HUES6 (cell line): ENCODE data around the gene TAF1B.
"Not testable (repeated sequence)": the region's sequence is repeated elsewhere in the genome, so short reads cannot be mapped to it uniquely, and the experiment has no call there.

ENCODE experiments used
- H3K27ac ChIP-seq: 2 replicates; pipeline ENCODE4 v1.7.0; 2013; ENCODE audit warnings: low read depth, mild to moderate bottlenecking, low read length, inconsistent platforms
- H3K27me3 ChIP-seq: 2 replicates; pipeline ENCODE4 v1.6.1; 2013; ENCODE audit warnings: low read length; ENCODE audit not compliant: control insufficient read depth, insufficient read depth
- H3K36me3 ChIP-seq: 2 replicates; pipeline ENCODE4 v1.6.1; 2013; ENCODE audit warnings: low read length; ENCODE audit not compliant: control insufficient read depth, insufficient read depth
- H3K4me1 ChIP-seq: 2 replicates; pipeline ENCODE4 v1.6.1; 2013; ENCODE audit warnings: low read length; ENCODE audit not compliant: control insufficient read depth, insufficient read depth
- H3K4me3 ChIP-seq: 2 replicates; pipeline ENCODE4 v1.5.1; 2013; ENCODE audit warnings: low read depth, low read length
- H3K9ac ChIP-seq: one replicate; pipeline ENCODE4 v1.6.1; 2013; ENCODE audit warnings: mild to moderate bottlenecking, low read length
- H3K9me3 ChIP-seq: 2 replicates; pipeline ENCODE4 v1.6.1; 2013; ENCODE audit warnings: low read depth, low read length; ENCODE audit not compliant: control insufficient read depth, insufficient read depth

Gene TAF1B

GRCh38 chr2:9918275-9918674 is 75.0 kb downstream of the TAF1B start:
- H3K27ac ChIP-seq = no peak overlapping the region
- H3K9me3 ChIP-seq = no peaks in the 10 kb centered on the region
- H3K27me3 ChIP-seq = no peaks in the 10 kb centered on the region
- H3K4me1 ChIP-seq = no peaks in the 10 kb centered on the region
- H3K9ac ChIP-seq = no peak overlapping the region
- H3K36me3 ChIP-seq = peaks cover 48% of the 10 kb centered on the region
- no peak overlapping the region for H3K4me3 ChIP-seq

DNA sequence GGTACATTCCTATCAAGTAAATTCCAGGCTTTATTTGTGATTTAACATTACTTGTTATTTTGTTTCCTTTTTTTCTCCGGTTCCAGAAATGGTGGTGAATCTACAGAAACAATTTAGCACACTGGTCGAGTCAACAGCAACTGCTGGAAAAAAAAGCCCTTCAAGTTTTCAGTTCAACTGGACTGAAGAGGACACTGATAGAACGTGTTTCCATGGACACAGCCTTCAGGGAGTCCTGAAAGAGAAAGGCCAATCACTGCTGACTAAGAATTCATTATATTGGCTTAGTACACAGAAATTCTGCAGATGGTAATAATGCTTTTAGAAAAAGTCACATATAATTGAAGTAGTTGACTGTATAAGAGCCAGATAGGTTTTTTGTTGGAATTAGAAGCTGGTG is 76.2 kb downstream of the TAF1B start:
- Histone ChIP-seq H3K9ac (no peak overlapping the region), H3K27me3 (no peaks in the 10 kb centered on the region), H3K36me3 (peaks cover 49% of the 10 kb centered on the region), H3K4me3 (no peak overlapping the region), H3K27ac (no peak overlapping the region), H3K4me1 (no peaks in the 10 kb centered on the region), H3K9me3 (no peaks in the 10 kb centered on the region)

GRCh38 chr2:9927020-9927419 is 83.7 kb downstream of the TAF1B start:
- not testable (repeated sequence) for H3K27ac ChIP-seq, H3K4me3 ChIP-seq
- peaks cover 12% of the 10 kb centered on the region for H3K36me3 ChIP-seq

DNA sequence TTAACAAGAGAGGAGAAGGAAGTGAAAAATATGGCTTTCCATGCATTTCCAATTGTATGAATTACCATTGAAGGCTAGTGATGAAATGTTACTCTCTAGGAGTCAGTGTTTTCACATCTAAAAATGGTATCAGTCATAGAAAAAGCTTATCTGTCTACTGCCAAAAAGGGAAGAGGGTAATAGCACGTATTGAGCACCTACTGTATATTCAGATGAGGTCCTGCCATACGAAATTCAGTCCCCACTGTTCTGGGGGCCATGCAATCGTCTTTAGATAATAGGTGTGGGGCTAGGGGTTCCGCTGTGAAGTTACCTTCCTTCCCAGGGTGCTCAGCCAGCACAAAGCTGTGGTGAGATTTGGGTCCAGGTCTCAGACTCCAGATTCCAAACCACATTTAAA is 94.0 kb downstream of the TAF1B start:
- no peak overlapping the region for H3K4me3 ChIP-seq
- no peaks in the 10 kb centered on the region for H3K9me3 ChIP-seq
- no peaks in the 10 kb centered on the region for H3K27me3 ChIP-seq
- H3K36me3 ChIP-seq = peaks cover 25% of the 10 kb centered on the region
- H3K27ac ChIP-seq = no peak overlapping the region
- no peak overlapping the region for H3K9ac ChIP-seq
- peaks cover 22% of the 10 kb centered on the region for H3K4me1 ChIP-seq

More at GRCh38 chr2:9927020-9927419, 83.7 kb downstream of the TAF1B start:
- H3K4me1 ChIP-seq, H3K27me3 ChIP-seq, H3K9me3 ChIP-seq, H3K9ac ChIP-seq: not testable (repeated sequence)

DNA sequence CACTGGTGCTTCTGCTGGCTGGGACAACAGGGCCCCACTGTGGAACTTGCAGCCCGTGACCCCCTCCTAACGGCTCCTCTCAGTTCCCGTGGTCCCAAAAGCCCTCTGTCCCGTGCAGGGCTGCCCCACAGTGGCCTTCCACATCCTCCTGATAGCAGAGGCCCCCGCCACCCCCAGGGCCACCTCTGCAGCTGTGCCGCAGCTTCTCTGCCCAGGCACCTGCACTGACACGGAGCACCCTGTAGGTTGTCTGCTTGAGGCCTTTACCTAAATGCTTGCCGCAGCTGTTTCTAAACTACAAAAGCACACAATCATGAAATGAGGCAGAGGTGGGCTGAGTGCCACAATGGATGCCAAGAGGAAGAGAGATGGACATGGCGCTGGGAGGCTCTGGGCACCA is 94.7 kb downstream of the TAF1B start:
- H3K4me3 ChIP-seq = no peak overlapping the region

GRCh38 chr2:9939587-9940485 is 96.6 kb downstream of the TAF1B start:
- Histone ChIP-seq H3K9me3 (no peaks in the 10 kb centered on the region), H3K4me1 (peaks cover 23% of the 10 kb centered on the region), H3K27ac (no peak overlapping the region), H3K4me3 (no peak overlapping the region), H3K27me3 (no peaks in the 10 kb centered on the region), H3K9ac (no peak overlapping the region), H3K36me3 (peaks cover 4% of the 10 kb centered on the region)

More for the DNA sequence above, 94.7 kb downstream of the TAF1B start:
- H3K9ac ChIP-seq = no peak overlapping the region
- H3K27me3 ChIP-seq = no peaks in the 10 kb centered on the region
- H3K27ac ChIP-seq = no peak overlapping the region
- H3K4me1 ChIP-seq = peaks cover 23% of the 10 kb centered on the region
- H3K9me3 ChIP-seq = no peaks in the 10 kb centered on the region
- H3K36me3 ChIP-seq = peaks cover 20% of the 10 kb centered on the region

DNA sequence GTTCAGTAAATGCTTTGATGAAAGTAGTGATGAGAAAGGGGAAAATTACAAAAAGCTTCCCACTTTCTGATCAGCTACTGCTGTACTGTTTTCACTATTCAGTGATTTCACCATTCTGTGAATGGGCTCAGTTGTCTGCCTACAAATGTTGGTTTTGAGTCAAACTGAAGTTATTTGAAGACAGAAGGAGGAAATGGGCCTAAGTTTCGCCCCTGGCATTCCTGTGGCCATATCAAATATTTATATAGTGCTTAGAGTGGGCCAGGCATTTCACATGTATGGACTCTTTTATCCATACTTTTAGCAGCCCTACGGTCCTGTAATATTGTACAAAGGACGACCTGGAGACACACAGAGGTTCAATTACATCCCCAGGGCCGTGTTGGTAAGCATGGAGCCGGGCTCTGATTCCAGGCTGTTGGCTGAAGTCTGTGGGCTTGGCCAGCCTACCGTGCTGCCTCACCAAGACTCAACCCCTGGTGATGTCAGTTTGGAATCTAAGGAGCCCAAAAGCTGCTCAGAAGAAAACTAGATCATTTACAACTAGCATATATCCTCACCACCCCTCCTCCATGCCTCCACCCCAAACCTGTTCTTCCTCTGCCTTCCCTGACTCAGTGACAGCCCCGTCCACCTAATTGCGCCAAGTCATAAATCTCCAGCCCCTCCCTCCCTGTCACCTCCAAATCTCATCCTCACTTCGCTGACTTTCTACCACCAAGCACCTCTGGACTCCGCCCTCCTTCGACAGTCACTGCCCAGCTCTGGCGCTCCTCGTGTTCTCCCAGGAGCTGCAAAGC is 98.1 kb downstream of the TAF1B start:
- Histone ChIP-seq H3K36me3 (no peaks in the 10 kb centered on the region), H3K27me3 (peaks cover 10% of the 10 kb centered on the region; the same call in 1 of the 2 replicates), H3K9me3 (no peaks in the 10 kb centered on the region), H3K4me3 (no peak overlapping the region), H3K9ac (no peak overlapping the region), H3K4me1 (peaks cover 23% of the 10 kb centered on the region), H3K27ac (no peak overlapping the region)

- Histone ChIP-seq H3K9ac (no peak overlapping the region), H3K27me3 (peaks cover 10% of the 10 kb centered on the region; the same call in 1 of the 2 replicates), H3K4me3 (no peak overlapping the region), H3K4me1 (peaks cover 23% of the 10 kb centered on the region), H3K27ac (no peak overlapping the region), H3K9me3 (no peaks in the 10 kb centered on the region), H3K36me3 (no peaks in the 10 kb centered on the region)
Measured at GRCh38 chr2:9941996-9942390, 98.7 kb downstream of the TAF1B start.

DNA sequence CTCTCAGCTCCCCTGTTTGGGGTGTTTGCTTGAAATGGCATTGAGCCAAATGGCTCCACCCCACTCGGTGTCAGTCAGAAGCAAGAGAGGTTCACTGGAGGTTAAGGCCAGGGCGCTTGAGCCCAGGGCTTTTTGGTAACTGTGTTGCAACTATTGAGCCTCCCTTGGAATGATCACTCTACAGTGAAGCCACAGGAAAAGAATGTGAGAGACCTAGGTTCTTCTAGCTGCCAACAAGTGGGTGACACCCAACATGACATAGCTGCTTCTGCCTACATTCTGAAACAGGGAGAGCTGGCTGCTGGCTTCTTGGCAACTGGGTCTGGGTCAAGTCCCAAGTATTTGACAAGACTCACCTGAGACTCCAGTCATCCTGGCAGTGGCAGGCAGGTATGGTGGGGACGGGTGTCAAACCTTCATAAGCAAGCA is 101.1 kb downstream of the TAF1B start:
- peaks cover 18% of the 10 kb centered on the region for H3K27me3 ChIP-seq
- no peaks in the 10 kb centered on the region for H3K36me3 ChIP-seq
- no peaks in the 10 kb centered on the region for H3K9me3 ChIP-seq
- peaks cover 23% of the 10 kb centered on the region for H3K4me1 ChIP-seq
- H3K4me3 ChIP-seq = no peak overlapping the region
- no peak overlapping the region for H3K27ac ChIP-seq
- no peak overlapping the region for H3K9ac ChIP-seq

DNA sequence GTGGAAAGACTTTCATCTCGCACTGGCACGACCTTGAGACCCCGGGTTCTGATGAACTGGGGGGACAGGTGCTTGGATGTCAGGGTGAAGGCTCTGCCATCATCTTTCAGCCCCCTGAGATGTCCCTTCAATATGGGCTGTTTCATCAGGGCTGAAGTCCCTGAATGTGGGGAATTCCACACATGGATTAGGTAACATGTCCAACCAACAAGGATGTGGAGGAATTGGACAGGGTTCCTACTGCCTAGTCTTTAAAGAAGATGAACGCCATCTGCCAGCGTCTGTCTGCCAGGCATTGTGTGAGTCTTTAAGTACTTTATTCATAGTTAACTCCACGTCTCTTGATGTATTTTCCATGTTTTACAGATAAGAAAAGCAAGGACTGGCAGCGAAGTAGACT is 102.3 kb downstream of the TAF1B start:
- Histone ChIP-seq H3K4me3 (no peak overlapping the region), H3K9ac (no peak overlapping the region), H3K9me3 (no peaks in the 10 kb centered on the region), H3K27ac (no peak overlapping the region), H3K4me1 (peaks cover 19% of the 10 kb centered on the region), H3K27me3 (peaks cover 30% of the 10 kb centered on the region), H3K36me3 (no peaks in the 10 kb centered on the region)

GRCh38 chr2:9946076-9946475 is 102.8 kb downstream of the TAF1B start:
- H3K27me3 ChIP-seq = peaks cover 35% of the 10 kb centered on the region
- H3K36me3 ChIP-seq = no peaks in the 10 kb centered on the region
- no peak overlapping the region for H3K9ac ChIP-seq
- H3K4me3 ChIP-seq = no peak overlapping the region
- no peak overlapping the region for H3K27ac ChIP-seq
- H3K9me3 ChIP-seq = no peaks in the 10 kb centered on the region
- peaks cover 15% of the 10 kb centered on the region for H3K4me1 ChIP-seq
